NOMO-1 treated with dmso at 0.1 percent for 144 hours (cell line): ENCODE data around the gene BCAS1.

ENCODE experiments used
- DNase-seq: peaks from one replicate; lab custom pipeline; 2025; ENCODE audit not compliant: unreplicated experiment; lab: John Stamatoyannopoulos, UW

The BCAS1 gene

DNA sequence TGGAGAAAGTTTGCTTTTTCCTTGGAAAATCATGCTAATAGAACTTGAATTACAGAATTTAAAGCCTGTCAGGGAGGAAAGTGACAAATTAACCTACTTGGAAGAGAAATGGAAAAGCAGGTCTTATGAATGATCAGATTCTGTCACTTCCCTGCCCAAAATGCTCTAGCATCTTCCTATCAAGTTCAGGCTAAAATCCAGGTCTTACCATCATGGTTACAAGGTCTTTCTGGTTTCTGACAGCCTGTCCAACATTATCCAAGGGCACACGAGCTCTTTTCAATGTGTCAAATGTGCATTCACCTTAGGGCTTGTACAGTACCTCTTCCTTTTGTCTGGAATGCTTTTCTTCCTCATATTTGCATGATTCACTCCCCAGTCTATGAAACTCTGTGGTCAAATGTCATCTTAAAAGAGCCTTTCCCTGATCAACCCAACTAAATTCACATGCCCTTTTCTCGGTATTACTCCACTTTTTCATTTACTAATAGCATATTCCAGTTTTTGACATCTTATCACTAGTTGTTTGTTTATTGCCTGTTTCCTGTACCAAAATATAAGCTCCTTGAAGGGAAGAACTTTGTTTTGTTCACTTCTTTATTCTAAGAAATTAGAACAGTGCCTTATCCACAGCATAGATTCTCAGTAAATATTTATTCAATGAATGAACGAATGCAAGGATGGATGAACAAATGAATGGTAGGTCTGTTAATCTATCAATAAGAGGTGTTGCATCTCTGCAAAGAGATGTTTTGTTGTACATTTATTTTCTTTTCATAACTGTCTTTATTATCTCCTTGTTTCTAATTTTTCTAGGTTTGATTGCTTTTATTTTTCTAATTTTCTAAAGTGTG is 139.5 kb downstream of the BCAS1 start:
- DNase-seq, result no peak

GRCh38 chr20:53929974-53930650 is 140.3 kb downstream of the BCAS1 start:
- DNase-seq, result no peak

GRCh38 chr20:53929399-53929798 is 141.0 kb downstream of the BCAS1 start:
- no peak for DNase-seq

GRCh38 chr20:53927990-53928389 is 142.4 kb downstream of the BCAS1 start:
- DNase-seq, result no peak

- peak; percentile 72 for DNase-seq
These were observed 143.9 kb downstream of the BCAS1 start for GRCh38 chr20:53926428-53927028.

DNA sequence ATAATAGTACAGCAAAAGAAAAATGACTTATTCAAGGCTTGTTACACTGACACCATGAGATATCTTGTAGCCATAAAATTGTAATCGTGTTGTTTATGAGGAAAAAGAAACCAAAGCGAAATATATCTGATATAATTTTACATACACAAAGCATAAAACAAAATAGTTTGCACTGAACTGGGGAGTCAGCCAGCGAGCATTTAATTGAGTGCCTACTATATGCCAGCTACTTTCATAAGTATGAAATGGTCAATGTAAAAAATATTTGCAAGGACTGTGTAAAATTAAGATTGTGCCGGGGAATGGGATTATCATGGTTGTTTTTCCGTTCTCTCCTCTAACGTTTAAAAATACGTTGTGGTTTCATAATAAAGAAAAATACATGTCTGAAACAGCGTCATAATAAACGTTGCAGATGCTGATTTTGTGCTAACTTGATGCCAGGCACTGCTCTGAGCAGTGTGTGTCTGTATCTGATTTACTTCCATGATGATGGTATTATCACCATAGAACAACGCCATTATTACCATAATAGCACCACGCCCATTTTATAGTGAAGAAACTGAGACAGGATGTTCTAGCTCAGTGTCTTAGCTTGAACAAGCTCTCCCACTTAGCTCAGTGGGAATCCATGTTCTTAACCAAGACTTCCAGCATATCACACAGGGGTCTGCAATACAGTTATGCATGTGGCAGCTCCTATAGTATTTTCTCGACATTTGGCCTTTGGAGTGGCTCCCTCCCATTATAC is 144.6 kb downstream of the BCAS1 start:
- no peak for DNase-seq

- no peak for DNase-seq
These were observed 146.6 kb downstream of the BCAS1 start for GRCh38 chr20:53923566-53924369.

- DNase-seq, result peak; percentile 94
These were observed 147.5 kb downstream of the BCAS1 start for GRCh38 chr20:53922901-53923314.

GRCh38 chr20:53921443-53921973 is 148.9 kb downstream of the BCAS1 start:
- DNase-seq, result no peak

DNA sequence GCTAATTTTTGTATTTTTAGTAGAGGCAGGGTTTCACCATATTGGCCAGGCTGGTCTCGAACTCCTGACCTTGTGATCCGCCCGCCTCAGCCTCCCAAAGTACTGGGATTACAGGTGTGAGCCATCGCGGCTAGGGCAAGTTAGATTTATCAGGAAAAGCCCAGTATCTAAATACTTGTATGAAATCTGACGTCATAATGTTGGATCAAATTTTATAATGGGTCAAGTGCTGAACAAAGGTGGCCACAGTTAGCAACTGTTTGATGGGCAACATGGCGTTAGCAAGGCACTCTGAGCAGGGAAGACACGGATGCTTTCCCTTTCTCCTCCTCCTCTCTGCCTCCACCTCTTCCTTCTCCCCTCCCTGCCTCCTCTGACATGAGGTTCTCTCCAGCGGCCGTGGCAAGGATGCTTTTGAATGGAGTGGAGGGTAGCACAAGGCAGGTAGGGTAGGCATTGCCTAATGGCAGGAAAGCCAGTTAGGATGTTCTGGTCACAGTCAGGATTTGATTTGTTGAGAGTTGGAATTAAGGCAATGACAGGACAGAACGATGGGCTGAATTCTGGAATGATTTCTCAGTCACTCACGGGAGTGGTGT is 149.6 kb downstream of the BCAS1 start:
- DNase-seq, result no peak

GRCh38 chr20:53919886-53920285 is 150.5 kb downstream of the BCAS1 start:
- DNase-seq, result no peak

- DNase-seq, result no peak
These were observed 151.4 kb downstream of the BCAS1 start for GRCh38 chr20:53918949-53919361.

- DNase-seq, result no peak
These were observed 152.4 kb downstream of the BCAS1 start for GRCh38 chr20:53918020-53918311.

DNA sequence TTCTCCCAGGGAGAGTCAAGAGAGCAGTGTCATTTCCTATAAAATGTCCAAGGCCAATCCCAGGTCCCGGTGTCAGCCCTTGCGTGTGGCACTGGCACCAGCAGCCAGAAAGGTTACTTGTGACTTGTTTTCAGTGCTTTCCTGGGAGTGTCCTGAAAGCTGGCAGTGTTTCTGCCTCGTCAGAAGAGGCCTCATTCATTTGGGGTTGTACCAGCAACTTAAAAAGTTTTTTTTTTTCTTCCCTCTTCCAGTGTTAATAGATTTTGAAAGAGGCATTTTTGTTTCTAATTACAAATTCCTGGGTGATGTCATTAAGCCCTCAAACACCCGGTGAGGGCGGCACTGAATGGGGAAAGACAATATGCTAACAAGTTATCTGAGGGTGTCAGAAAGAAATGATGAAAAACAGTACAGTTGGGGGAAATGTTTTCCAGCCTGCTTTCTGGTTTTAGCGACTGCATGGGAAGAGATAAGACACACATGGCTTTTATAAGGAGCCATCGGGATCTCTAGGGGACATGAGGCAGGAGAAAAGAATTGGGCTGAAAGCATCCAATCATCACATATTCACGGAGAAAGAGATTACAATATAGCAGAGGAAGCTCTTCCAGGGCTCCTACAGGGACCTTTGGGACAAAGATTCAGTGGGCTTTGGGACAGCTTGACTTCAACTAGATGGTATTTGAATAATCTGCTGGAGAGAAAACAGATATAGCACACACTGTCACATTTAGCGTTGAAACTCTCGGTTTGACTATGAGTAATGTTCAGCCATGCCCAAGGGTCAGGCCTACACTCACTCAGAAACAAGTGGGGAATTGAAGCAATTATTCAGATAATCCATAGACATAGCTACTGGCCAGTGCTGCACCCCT is 153.0 kb downstream of the BCAS1 start:
- no peak for DNase-seq

DNA sequence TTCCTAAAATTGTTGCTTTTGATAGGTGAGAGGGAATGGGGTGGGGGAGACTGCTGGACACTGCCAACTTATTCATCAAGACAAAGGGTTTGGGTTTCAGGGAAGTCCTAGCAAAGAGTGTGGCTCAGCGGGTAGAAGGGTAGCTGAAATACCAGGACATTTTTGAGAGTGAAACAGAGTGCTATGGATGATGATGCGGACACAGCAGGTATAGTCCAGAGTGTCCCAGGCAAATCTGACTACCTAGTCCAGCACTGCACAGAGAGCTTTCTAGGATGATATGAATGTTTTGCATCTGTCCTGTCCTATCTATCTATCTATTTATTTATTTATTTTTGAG is 154.3 kb downstream of the BCAS1 start:
- DNase-seq, result no peak

DNA sequence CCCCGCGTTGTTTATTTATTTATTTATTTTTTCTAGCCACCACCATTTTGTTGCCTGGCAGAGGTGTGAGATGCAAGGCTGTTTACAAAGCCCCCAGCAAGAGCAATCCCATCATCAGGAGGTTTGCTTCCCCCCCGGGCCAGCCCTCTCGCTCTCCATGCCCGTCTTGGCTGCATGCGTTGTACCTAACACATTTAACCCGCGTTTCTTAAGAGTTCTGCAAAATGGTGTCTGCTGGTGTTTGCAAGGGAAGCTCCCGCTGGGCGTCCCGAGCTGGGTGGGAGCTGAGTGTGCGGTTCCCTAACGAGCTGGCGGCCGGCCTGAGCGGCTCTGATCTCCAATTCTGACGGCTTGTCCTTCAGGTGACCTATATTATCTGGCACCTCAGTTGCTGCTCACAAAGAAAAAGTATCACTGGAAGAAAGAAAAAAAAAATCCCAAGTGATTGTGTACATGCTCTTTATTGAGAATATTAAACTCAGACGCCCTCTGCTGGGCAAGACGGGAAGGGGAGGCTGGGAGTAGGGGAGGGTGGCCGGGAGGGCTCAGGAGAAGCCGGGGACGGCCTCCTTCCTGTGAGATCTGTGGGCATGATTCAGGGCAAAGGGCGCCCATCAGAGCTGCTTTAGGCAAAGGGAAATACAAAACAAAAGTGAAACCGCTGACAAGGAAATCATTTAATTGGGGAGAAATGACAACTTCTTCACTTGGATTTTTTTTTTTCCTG is 154.8 kb downstream of the BCAS1 start:
- peak; percentile 93 for DNase-seq

GRCh38 chr20:53914781-53915445 is 155.5 kb downstream of the BCAS1 start:
- no peak for DNase-seq
